Immature natural killer cell (primary cell): ENCODE data around the gene WDR72. TPM values are rescaled to one million over a fixed set of nuclear protein-coding genes. Genes with fewer than 3 reads are reported as not detected.

ENCODE experiments used
- DNase-seq, 3 donors: peaks; one replicate each; pipeline ENCODE4 v3.0.0; 2022; ENCODE audit warnings: mixed read lengths in 1 of 3
- H3K27ac Mint-ChIP-seq, 6 donors: one replicate each; pipeline ENCODE4 v1.8.0; 2020; ENCODE audit warnings: mixed read lengths in 6 of 6, mild to moderate bottlenecking in 5 of 6, inconsistent platforms in 4 of 6, moderate library complexity in 3 of 6
- H3K27me3 Mint-ChIP-seq, 3 donors: one replicate each; pipeline ENCODE4 v1.8.0; 2020 to 2021; ENCODE audit warnings: low read depth in 3 of 3, mild to moderate bottlenecking in 3 of 3, mixed read lengths in 3 of 3, moderate library complexity in 3 of 3, inconsistent platforms in 1 of 3
- H3K36me3 Mint-ChIP-seq, 3 donors: one replicate each; pipeline ENCODE4 v1.8.0; 2020; ENCODE audit warnings: mixed read lengths in 3 of 3, inconsistent platforms in 2 of 3, mild to moderate bottlenecking in 2 of 3
- H3K4me1 Mint-ChIP-seq, 2 donors: one replicate each; pipeline ENCODE4 v1.8.0; 2020; ENCODE audit warnings: inconsistent platforms in 2 of 2, mild to moderate bottlenecking in 2 of 2, mixed read lengths in 2 of 2, moderate library complexity in 1 of 2
- H3K4me3 Mint-ChIP-seq, 5 donors: one replicate each; pipeline ENCODE4 v1.8.0; 2020; ENCODE audit warnings: mild to moderate bottlenecking in 5 of 5, mixed read lengths in 5 of 5, inconsistent platforms in 3 of 5, moderate library complexity in 3 of 5
- H3K9me3 Mint-ChIP-seq, 6 donors: one replicate each; pipeline ENCODE4 v1.8.0; 2020; ENCODE audit warnings: mild to moderate bottlenecking in 6 of 6, mixed read lengths in 6 of 6, inconsistent platforms in 4 of 6, moderate library complexity in 3 of 6
- polyA plus RNA-seq, 3 donors: library from polyadenylated mRNA; unstranded; fragments of 300-500 nt; fragmentation: Illumina TruSeq; gene quantifications; one replicate each; pipeline ENCODE4 v1.2.3, GENCODE V29; 2021

Gene WDR72
- polyA plus RNA-seq, 3 donors from 2014 or later: 0.11 TPM; not detected in 2

- no peaks in the 10 kb centered on the region for H3K36me3 Mint-ChIP-seq
- no peaks in the 10 kb centered on the region for H3K27me3 Mint-ChIP-seq
- H3K4me1 Mint-ChIP-seq: no peaks in the 10 kb centered on the region
- DNase-seq: no peak
- H3K4me3 Mint-ChIP-seq: no peak overlapping the region
- no peak overlapping the region for H3K27ac Mint-ChIP-seq
- peaks cover 1 to 16% (median 8%) of the 10 kb centered on the region in 6 donors for H3K9me3 Mint-ChIP-seq
Measured at GRCh38 chr15:53472210-53472609, 287.3 kb downstream of the WDR72 start.

- Mint-ChIP-seq H3K4me1 (no peaks in the 10 kb centered on the region), H3K27me3 (no peaks in the 10 kb centered on the region), H3K27ac (no peak overlapping the region), H3K4me3 (no peak overlapping the region), H3K36me3 (no peaks in the 10 kb centered on the region), H3K9me3 (peaks cover 1 to 16% (median 6%) of the 10 kb centered on the region in 6 donors)
- DNase-seq: no peak
Measured at GRCh38 chr15:53470743-53471142, 288.7 kb downstream of the WDR72 start.

DNA sequence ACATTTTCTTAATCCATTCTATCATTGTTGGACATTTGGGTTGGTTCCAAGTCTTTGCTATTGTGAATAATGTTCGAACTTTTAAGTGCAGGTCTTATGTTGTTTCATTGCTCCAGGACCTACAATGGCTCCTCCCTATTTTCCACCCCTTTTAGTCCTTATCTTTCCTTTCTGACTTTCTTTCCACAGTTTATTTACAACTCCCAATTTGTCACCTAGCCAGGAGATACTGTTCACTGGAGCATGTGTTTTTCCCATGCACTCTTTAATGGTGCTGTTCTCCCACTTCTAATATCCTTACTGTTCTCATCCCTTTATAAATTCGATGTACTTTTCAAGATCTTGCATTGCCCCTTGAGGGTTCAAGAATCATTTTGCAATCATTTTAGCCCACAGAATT lies 290.0 kb downstream of the WDR72 start:
- H3K4me1 Mint-ChIP-seq: no peaks in the 10 kb centered on the region
- H3K36me3 Mint-ChIP-seq: no peaks in the 10 kb centered on the region
- H3K4me3 Mint-ChIP-seq: no peak overlapping the region
- peaks cover 0 to 16% (median 6%) of the 10 kb centered on the region in 6 donors for H3K9me3 Mint-ChIP-seq
- no peak overlapping the region for H3K27ac Mint-ChIP-seq
- peaks cover 0 to 1% (median 0%) of the 10 kb centered on the region in 3 donors for H3K27me3 Mint-ChIP-seq
- DNase-seq: no peak

Other genes starting within 250 kb of the WDR72 start
- not detected for gene UNC13C, start 218.8 kb upstream of the WDR72 start, polyA plus RNA-seq